Stomach (tissue), 9 donors: ENCODE results near the gene C4BPB. TPM values are rescaled to one million over a fixed set of nuclear protein-coding genes. Genes with fewer than 3 reads are reported as not detected.

Experiments
- DNase-seq, 2 donors: peaks; one replicate each; pipeline versions ENCODE4 v3.0.0 to v3.0.0-alpha.2; 2013 to 2019
- H3K27ac ChIP-seq, 5 donors: fragments of 200-600 bp in 4 of 5; sonication (generic) in 4 of 5; one replicate each; pipeline ENCODE4 v1.5.1; 2013 to 2019; ENCODE audit warnings: mild to moderate bottlenecking in 1 of 5, moderate library complexity in 1 of 5
- H3K27me3 ChIP-seq, 3 donors: fragments of 200-600 bp; sonication (generic); one replicate each; pipeline ENCODE4 v1.5.1; 2017 to 2019; ENCODE audit warnings: mixed run types in 1 of 3
- H3K36me3 ChIP-seq, 4 donors: fragments of 200-600 bp; sonication (generic); 1 replicate in 3 of 4; 2 replicates in 1 of 4; pipeline ENCODE4 v1.5.1; 2016 to 2019
- H3K4me1 ChIP-seq, 4 donors: fragments of 200-600 bp; sonication (generic); one replicate each; pipeline ENCODE4 v1.5.1; 2016 to 2019
- H3K4me3 ChIP-seq, 4 donors: fragments of 200-600 bp; sonication (generic) in 3 of 4; one replicate each; pipeline ENCODE4 v1.5.1; 2016 to 2019; ENCODE audit warnings: mild to moderate bottlenecking in 1 of 4
- H3K9me3 ChIP-seq, 4 donors: fragments of 200-600 bp; sonication (generic); one replicate each; pipeline ENCODE4 v1.5.1; 2016 to 2019
- CTCF ChIP-seq, 7 experiments: fragments of 450-650 bp in 4 of 7; fragments of 200-600 bp in 3 of 7; sonication (generic) in 3 of 7; IDR thresholded peaks; one replicate each; pipeline ENCODE4 v1.5.1; 2016 to 2019; ENCODE audit warnings: antibody characterized with exemption in 7 of 7, control low read depth in 2 of 7, mild to moderate bottlenecking in 1 of 7
- EP300 ChIP-seq: sonication (generic); formaldehyde crosslinking; IDR thresholded peaks from one replicate; pipeline ENCODE4 v1.6.1; 2017; ENCODE audit warnings: antibody characterized with exemption
- POLR2A ChIP-seq, 4 donors: fragments of 450-650 bp; IDR thresholded peaks; one replicate each; pipeline ENCODE4 v1.6.1; 2016; ENCODE audit warnings: antibody characterized with exemption in 4 of 4, control low read depth in 2 of 4, mild to moderate bottlenecking in 1 of 4, moderate library complexity in 1 of 4
- POLR2AphosphoS5 ChIP-seq, 3 donors: sonication (generic); formaldehyde crosslinking; IDR thresholded peaks; one replicate each; pipeline ENCODE4 v1.6.1; 2016; ENCODE audit warnings: antibody characterized with exemption in 3 of 3
- WGBS, 5 donors: extraction: QIAGEN DNeasy Blood & Tissue Kit in 3 of 5; methylation state at CpG; one replicate each; pipeline versions ENCODE4 v1.1.5 to v1.1.7; 2013 to 2018; 5-methylcytosine and 5-hydroxymethylcytosine counted together
- intact Hi-C: fragments of 100-400 bp; cut with DNase I; formaldehyde crosslinking; loops from one replicate; pipeline ENCODE4 v1.15.1; 2023; ENCODE audit warnings: low total_unique reads
- polyA plus RNA-seq, 3 donors: library from polyadenylated mRNA; stranded (reverse); fragments of 200-250 nt; gene quantifications; one replicate each; pipeline ENCODE4 v1.2.3, GENCODE V29; 2013
- total RNA-seq, 5 donors: library from RNA; depleted of rRNA; stranded (reverse); fragments of >200 nt; gene quantifications; one replicate each; pipeline versions ENCODE4 v1.1.0 to v1.2.3, GENCODE V29; 2014 to 2016
- donor health status: healthy with polysubstance abuse.
- donor health status: Bipolar disorder and iron deficiency.
- donor health status: healthy.

The C4BPB gene
- total and polyA plus RNA-seq, 8 donors = 3.5 to 18.9 (median 8.5) TPM; not detected in 3

GRCh38 chr1:207097871-207098324 lies 9.2 kb downstream of the C4BPB start:
- TF ChIP-seq POLR2AphosphoS5 (IDR thresholded peaks at IDR 0.05) (no peak), POLR2A (IDR thresholded peaks at IDR 0.05) (no peak), CTCF (IDR thresholded peaks at IDR 0.05) (no peak), EP300 (no peak)
- Histone ChIP-seq H3K27me3 (no peaks in the 10 kb centered on the region), H3K4me3 (no peak overlapping the region), H3K27ac (no peak overlapping the region), H3K9me3 (no peaks in the 10 kb centered on the region), H3K36me3 (peaks cover 0 to 4% (median 0%) of the 10 kb centered on the region in 4 donors), H3K4me1 (no peaks in the 10 kb centered on the region)
- WGBS, 5 donors = 83 to 90% (median 85%) methylated on average over 3 of the region's 3 CpGs
- intact Hi-C loops = no loop called here
- no peak for DNase-seq

GRCh38 chr1:207101720-207102119 lies 13.1 kb downstream of the C4BPB start:
- no peaks in the 10 kb centered on the region for H3K9me3 ChIP-seq
- no peaks in the 10 kb centered on the region for H3K36me3 ChIP-seq
- H3K4me1 ChIP-seq = no peaks in the 10 kb centered on the region
- no peaks in the 10 kb centered on the region for H3K27me3 ChIP-seq
- H3K4me3 ChIP-seq = no peak overlapping the region
- TF ChIP-seq CTCF (IDR thresholded peaks at IDR 0.05) (no peak), EP300 (no peak), POLR2A (IDR thresholded peaks at IDR 0.05) (no peak), POLR2AphosphoS5 (IDR thresholded peaks at IDR 0.05) (no peak)
- no peak overlapping the region for H3K27ac ChIP-seq
- WGBS, 5 donors = 84 to 97% (median 92%) methylated on average over 1 of the region's 1 CpG
- no peak for DNase-seq
- intact Hi-C loops = no loop called here

GRCh38 chr1:207102146-207102545 lies 13.5 kb downstream of the C4BPB start:
- 72 to 84% (median 76%) methylated on average over 5 of the region's 5 CpGs for WGBS, 5 donors
- H3K36me3 ChIP-seq = no peaks in the 10 kb centered on the region
- no peak overlapping the region for H3K4me3 ChIP-seq
- intact Hi-C loops = no loop called here
- H3K4me1 ChIP-seq = no peaks in the 10 kb centered on the region
- H3K27me3 ChIP-seq = no peaks in the 10 kb centered on the region
- TF ChIP-seq POLR2AphosphoS5 (IDR thresholded peaks at IDR 0.05) (no peak), CTCF (IDR thresholded peaks at IDR 0.05) (no peak)
- DNase-seq = no peak
- H3K27ac ChIP-seq = no peak overlapping the region
- no peaks in the 10 kb centered on the region for H3K9me3 ChIP-seq

- no peak for TF ChIP-seq EP300
- no peak for TF ChIP-seq POLR2AphosphoS5 (IDR thresholded peaks at IDR 0.05)
- no peak for TF ChIP-seq CTCF (IDR thresholded peaks at IDR 0.05)
- no peak for TF ChIP-seq POLR2A (IDR thresholded peaks at IDR 0.05)
- no peak overlapping the region for H3K4me3 ChIP-seq
- H3K9me3 ChIP-seq = no peaks in the 10 kb centered on the region
- H3K4me1 ChIP-seq = no peaks in the 10 kb centered on the region
- 77 to 94% (median 86%) methylated on average over 1 of the region's 1 CpG for WGBS, 5 donors
- no peaks in the 10 kb centered on the region for H3K27me3 ChIP-seq
- H3K27ac ChIP-seq = no peak overlapping the region
- no peak for DNase-seq
- no peaks in the 10 kb centered on the region for H3K36me3 ChIP-seq
- intact Hi-C loops = no loop called here
These were observed 14.0 kb downstream of the C4BPB start for GRCh38 chr1:207102659-207103058.
